Endothelial cell (in vitro differentiated cells): ENCODE measurements around the gene ABCA1. TPM values are rescaled to one million over a fixed set of nuclear protein-coding genes. Genes with fewer than 3 reads are reported as not detected.
A peak's percentile ranks its signal among the peaks of the same experiment; 100 is the strongest.
"Not testable (repeated sequence)": the region's sequence is repeated elsewhere in the genome, so short reads cannot be mapped to it uniquely, and the experiment has no call there.

Experiments
- DNase-seq: peaks from one replicate; pipeline ENCODE4 v3.0.0; 2021; ENCODE audit warnings: low spot score
- H3K27ac Mint-ChIP-seq: one replicate; pipeline ENCODE4 v1.8.0; 2021; ENCODE audit warnings: mixed read lengths, inconsistent platforms; ENCODE audit not compliant: unreplicated experiment
- H3K27me3 Mint-ChIP-seq: one replicate; pipeline ENCODE4 v1.8.0; 2021; ENCODE audit warnings: mild to moderate bottlenecking, moderate library complexity, mixed read lengths, inconsistent platforms; ENCODE audit not compliant: unreplicated experiment
- H3K36me3 Mint-ChIP-seq: one replicate; pipeline ENCODE4 v1.8.0; 2021; ENCODE audit warnings: mild to moderate bottlenecking, low read depth, mixed read lengths, inconsistent platforms; ENCODE audit not compliant: unreplicated experiment
- H3K4me1 Mint-ChIP-seq: one replicate; pipeline ENCODE4 v1.8.0; 2021; ENCODE audit warnings: mild to moderate bottlenecking, mixed read lengths, inconsistent platforms; ENCODE audit not compliant: unreplicated experiment
- H3K4me3 Mint-ChIP-seq: one replicate; pipeline ENCODE4 v1.8.0; 2021; ENCODE audit warnings: mild to moderate bottlenecking, mixed read lengths, inconsistent platforms; ENCODE audit not compliant: unreplicated experiment
- H3K9me3 Mint-ChIP-seq: one replicate; pipeline ENCODE4 v1.8.0; 2021; ENCODE audit warnings: mixed read lengths, inconsistent platforms; ENCODE audit not compliant: unreplicated experiment
- CTCF ChIP-seq: fragments of 200-600 bp; sonication (generic); IDR thresholded peaks from one replicate; pipeline ENCODE4 v1.5.0; 2021; ENCODE audit warnings: antibody characterized with exemption; ENCODE audit not compliant: unreplicated experiment
- total RNA-seq: library from RNA; stranded (reverse); fragmentation: NEBNext Ultra II Directional; extraction: Animal tissue kit (Norgen Biotek cat#: 25700); gene quantifications from one replicate; pipeline ENCODE4 v1.2.1, GENCODE V29; 2021; ENCODE audit not compliant: unreplicated experiment

The ABCA1 gene
- total RNA-seq, 1 donor from 2014 or later: 171 TPM

- no peak for DNase-seq
- TF ChIP-seq CTCF: no peak
- H3K27me3 Mint-ChIP-seq: peaks cover 4% of the 10 kb centered on the region
- H3K36me3 Mint-ChIP-seq: peaks cover 81% of the 10 kb centered on the region
- no peak overlapping the region for H3K4me3 Mint-ChIP-seq
- no peak overlapping the region for H3K27ac Mint-ChIP-seq
- H3K9me3 Mint-ChIP-seq: no peaks in the 10 kb centered on the region
- peaks cover 3% of the 10 kb centered on the region for H3K4me1 Mint-ChIP-seq
Observed at GRCh38 chr9:104858271-104858670, 69.7 kb downstream of the ABCA1 start.

- TF ChIP-seq CTCF: no peak
- no peak overlapping the region for H3K27ac Mint-ChIP-seq
- peaks cover 4% of the 10 kb centered on the region for H3K27me3 Mint-ChIP-seq
- peaks cover 71% of the 10 kb centered on the region for H3K36me3 Mint-ChIP-seq
- H3K4me1 Mint-ChIP-seq: peaks cover 5% of the 10 kb centered on the region
- peak overlapping the region; percentile 7 for H3K4me3 Mint-ChIP-seq
- no peak for DNase-seq
- no peaks in the 10 kb centered on the region for H3K9me3 Mint-ChIP-seq
Observed at GRCh38 chr9:104856413-104856941, 71.5 kb downstream of the ABCA1 start.

- H3K27ac Mint-ChIP-seq: no peak overlapping the region
Observed at GRCh38 chr9:104855807-104856206, 72.1 kb downstream of the ABCA1 start.

GRCh38 chr9:104855258-104855657, 72.7 kb downstream of the ABCA1 start:
- not testable (repeated sequence) for H3K4me1 Mint-ChIP-seq, H3K9me3 Mint-ChIP-seq, H3K27me3 Mint-ChIP-seq, DNase-seq, H3K27ac Mint-ChIP-seq, H3K4me3 Mint-ChIP-seq
- H3K36me3 Mint-ChIP-seq: peaks cover 67% of the 10 kb centered on the region

More at GRCh38 chr9:104855807-104856206, 72.1 kb downstream of the ABCA1 start:
- Mint-ChIP-seq H3K4me3 (no peak overlapping the region), H3K4me1 (peaks cover 9% of the 10 kb centered on the region), H3K27me3 (peaks cover 4% of the 10 kb centered on the region), H3K9me3 (no peaks in the 10 kb centered on the region), H3K36me3 (peaks cover 70% of the 10 kb centered on the region)
- TF ChIP-seq CTCF: no peak
- no peak for DNase-seq

- Mint-ChIP-seq H3K9me3 (no peaks in the 10 kb centered on the region), H3K36me3 (peaks cover 62% of the 10 kb centered on the region), H3K4me3 (peak overlapping the region; percentile 67), H3K27me3 (peaks cover 4% of the 10 kb centered on the region), H3K4me1 (peaks cover 9% of the 10 kb centered on the region), H3K27ac (no peak overlapping the region)
- no peak for TF ChIP-seq CTCF
- no peak for DNase-seq
Observed at GRCh38 chr9:104854613-104855012, 73.3 kb downstream of the ABCA1 start.
